Colon (tissue), 2 donors: ENCODE results near the gene DPH1.
"Not testable (repeated sequence)": the region's sequence is repeated elsewhere in the genome, so short reads cannot be mapped to it uniquely, and the experiment has no call there.

Source experiments
- FAIRE-seq: peaks from 2 replicates; lab custom pipeline; 2012; peaks lifted over from hg19 to GRCh38; lab: Jason Lieb, UNC
- donor health status: control.
- donor health status: control.

Gene DPH1

DNA sequence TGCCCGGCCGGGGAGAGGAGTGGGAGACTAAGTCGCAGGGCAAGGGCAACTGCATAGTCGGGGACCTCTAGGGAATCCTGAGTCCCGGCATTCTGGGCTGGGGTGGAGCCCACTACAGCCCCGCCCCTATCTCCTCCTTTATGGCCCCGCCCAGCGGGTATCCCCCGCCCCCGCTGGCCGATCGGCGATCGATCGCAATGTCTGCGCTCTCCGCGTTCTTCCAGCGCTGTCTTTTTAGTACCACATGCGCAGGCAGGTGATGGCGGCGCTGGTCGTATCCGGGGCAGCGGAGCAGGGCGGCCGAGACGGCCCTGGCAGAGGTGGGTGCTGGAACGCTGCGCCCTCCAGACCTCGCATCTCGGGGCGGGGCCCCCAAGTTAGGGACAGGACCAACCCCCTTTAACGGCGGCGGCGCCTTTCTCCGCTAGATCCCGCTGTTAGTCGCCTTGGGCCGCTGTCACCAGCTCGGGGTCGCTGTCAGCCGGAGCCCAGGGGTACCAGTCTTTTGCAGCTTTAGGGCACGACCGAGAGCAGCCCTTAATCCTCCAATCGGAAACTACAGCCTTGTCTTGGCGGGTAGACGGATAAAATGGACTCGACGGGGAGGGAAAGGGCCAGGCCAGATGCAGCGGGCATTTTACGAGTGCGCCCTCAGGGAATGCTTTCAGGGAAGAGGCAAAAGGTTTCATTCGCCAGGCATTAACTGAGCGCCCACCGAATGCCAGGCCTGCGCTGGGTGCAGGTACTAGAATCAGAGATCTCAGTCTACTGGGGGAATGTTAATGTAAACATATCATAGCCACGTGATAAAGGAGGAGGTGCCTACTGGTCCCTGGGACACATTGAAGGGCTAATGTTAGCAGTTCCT, at the start of gene DPH1:
Gene DPH1, plus strand, starts transcription at position 243 of the 868 bp plus-strand sequence. Its CDS starts 17 bp downstream, at position 260.
- FAIRE-seq: no peak

DNA sequence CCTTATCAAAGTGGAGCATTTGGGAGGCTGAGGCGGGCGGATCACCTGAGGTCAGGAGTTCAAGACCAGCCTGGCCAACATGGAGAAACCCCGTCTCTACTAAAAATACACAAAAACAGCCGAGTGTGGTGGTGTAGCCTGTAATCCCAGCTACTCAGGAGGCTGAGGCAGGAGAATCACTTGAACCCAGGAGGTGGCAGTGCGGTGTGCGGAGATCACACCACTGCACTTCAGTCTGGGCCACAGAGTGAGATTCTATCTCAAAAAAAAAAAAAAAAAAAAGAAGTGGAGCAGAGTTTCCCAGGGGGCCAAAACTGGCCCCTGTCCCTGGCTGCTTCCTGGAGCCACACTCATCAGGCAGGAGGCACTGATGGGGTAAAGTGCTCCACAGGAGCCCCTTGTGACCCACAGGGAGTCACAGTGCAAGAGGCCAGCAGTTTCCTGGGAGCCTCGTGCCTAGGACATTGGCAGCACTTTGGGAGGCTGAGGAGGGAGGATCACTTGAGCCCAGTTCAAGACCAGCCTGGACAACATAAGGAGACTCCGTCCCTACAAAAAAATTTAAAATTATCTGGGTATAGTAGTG, 49.2 kb upstream of the DPH1 start:
- FAIRE-seq: no peak

- FAIRE-seq: not testable (repeated sequence)
Observed at GRCh38 chr17:1982793-1983366, 47.1 kb upstream of the DPH1 start.

DNA sequence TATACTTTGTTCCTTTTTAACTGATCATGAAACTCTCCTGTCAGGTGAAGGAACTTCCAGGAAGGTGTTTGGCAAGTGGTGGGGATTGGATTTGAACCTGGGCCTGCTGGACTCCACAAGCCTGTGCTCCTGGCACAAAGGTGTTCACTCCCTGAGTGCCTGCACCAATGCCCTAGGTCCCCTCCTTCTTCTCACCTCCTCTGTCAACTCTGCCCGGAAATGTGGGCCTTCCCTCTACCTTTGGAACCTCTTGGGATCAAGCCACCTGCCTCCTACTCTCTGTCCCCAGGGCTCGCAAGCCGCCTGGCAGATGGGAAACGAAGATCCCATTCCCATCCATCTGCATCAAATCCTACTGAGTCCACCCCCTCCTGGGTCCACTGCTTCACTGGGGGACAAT, 44.9 kb upstream of the DPH1 start:
- no peak for FAIRE-seq

- no peak for FAIRE-seq
Observed at GRCh38 chr17:1985686-1986085, 44.3 kb upstream of the DPH1 start.

- no peak for FAIRE-seq
Observed at GRCh38 chr17:1986783-1987451, 43.0 kb upstream of the DPH1 start.

- no peak for FAIRE-seq
Observed at GRCh38 chr17:1989135-1989534, 40.8 kb upstream of the DPH1 start.

- no peak for FAIRE-seq
Observed at GRCh38 chr17:1992541-1992940, 37.4 kb upstream of the DPH1 start.

- no peak for FAIRE-seq
Observed at GRCh38 chr17:1994707-1995106, 35.2 kb upstream of the DPH1 start.

DNA sequence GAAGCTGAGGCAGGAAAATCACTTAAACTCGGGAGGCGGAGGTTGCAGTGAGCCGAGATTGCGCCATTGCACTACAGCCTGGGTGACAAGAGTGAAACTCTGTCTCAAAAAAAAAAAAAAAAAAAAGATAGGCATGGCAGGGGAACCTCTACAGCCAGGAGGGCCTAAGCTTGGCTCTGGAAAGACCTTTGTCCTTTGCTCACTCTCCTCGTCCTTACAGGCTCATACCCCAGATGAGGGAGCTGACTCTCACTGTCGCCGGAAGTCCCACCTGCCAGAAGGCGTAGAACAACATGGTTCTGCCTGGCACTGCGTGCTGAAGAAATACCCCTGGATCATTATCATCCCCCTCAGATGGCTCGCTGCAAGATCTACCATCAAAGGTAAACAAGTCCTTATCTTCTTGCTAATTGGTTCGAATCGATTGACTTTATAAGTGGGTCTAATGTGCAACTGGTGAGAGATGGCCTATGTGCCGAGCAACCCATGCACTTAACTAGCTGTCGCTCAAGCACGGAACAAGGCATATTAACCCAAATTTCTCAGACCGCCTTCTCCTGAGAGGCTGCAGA, 34.5 kb upstream of the DPH1 start:
- FAIRE-seq: no peak

DNA sequence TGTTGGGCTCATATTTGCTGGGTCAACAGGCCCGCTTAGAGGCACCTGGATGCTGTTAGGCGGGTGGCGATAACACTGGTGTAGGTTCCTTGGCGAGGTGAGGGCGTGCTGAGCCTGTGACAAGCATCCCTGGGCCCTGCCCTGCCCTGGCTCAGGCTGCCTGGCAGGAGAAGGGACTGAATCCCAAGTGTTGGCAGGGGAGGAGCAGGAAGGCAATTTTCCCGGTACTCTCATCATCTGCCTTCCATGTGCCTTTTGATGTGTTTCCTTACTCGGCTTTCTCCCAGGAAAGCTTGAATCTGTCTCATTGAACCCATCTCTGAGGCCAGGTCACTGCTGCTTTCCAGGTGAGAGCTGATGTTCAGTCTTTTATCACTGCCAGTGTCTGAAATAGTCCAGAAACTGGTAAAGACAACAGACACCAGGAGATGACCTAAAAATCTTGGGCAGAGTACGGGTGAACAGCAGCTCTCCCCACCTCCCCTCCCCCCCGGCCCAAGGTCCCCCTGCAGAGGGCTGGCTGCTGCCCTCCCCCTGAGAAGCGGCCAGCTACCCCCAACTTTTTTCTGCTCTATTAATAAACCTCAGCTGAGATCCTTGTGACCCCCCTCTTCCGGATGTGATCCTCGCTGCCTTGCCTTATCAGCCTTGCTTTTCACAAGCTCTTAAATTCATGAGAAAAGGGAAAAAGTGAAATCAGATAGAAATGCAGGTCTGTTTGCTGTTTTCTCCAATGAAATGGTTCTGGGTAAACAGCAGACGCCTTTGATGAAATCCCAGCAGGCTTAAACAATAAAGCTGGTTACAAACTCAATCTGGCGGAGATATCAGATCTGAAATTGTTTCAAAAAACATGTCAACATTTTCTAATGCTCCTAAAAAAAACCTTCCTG, 33.8 kb upstream of the DPH1 start:
- FAIRE-seq: no peak

GRCh38 chr17:1996800-1997288, 33.1 kb upstream of the DPH1 start:
- no peak for FAIRE-seq

DNA sequence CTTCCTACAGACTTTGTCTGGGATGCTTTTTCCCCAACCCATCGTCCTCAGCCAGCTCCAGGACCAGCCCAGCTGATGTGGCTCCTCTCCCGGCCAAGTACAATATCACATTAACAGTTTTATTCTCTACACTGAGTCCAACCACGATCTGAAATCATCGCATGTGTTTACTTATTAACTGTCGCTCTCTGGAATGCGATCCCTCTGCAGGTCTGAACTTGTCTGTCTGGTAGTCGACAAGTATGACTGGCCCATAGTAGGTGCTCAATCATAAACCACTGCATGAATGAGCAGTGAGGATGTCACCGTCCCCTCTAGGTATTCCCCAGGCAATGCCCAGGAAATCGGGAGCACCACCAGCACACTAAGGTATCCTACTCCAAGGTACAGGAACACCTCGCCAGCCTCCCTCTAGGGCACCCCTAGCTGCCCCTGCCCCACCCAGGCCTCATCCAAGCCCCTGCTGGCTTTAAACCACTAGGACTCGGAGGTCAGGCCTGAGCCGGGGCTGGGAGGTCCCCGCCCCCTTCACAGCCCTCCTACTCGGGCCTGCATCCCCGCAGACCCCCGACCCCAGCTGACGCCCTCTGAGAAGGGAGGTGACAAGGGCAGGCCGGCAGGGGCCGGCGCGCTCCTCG, 32.5 kb upstream of the DPH1 start:
- FAIRE-seq: no peak

GRCh38 chr17:1997927-1998742, 31.8 kb upstream of the DPH1 start:
- FAIRE-seq: no peak

DNA sequence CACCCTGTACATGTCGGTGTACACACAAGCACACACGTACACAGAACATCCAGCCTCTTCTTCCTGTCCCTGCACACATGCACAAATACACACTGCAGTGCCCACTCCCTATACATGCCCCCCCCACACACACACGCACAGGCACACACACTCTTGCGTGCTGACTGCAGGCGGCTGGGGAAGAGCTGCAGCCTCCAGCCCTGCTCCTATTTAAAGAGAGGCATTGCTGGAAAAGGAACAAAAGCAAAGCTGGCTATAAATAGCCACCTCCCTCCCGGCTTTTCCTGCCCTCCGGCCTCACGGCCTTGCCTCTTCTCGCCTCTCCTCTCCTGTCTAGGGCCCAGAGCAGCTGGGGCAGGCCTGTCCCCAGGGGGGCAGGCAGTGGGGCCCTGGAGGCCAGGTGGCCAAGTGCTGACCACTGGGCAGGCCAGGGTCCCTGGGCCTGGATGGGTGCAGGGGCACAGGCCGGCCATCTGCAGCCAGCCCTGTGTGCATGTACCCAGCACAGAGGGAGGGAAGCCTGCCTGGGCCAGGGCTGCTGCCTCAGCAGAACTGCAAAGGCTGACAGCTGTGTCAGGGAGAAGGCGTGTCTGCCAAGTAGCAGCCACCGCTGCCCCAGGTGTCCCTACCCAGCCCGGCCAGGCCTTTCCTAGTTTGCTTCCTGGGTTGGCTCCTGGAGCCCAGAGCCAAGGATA, 30.2 kb upstream of the DPH1 start:
- no peak for FAIRE-seq

GRCh38 chr17:2002767-2003329, 27.1 kb upstream of the DPH1 start:
- no peak for FAIRE-seq

DNA sequence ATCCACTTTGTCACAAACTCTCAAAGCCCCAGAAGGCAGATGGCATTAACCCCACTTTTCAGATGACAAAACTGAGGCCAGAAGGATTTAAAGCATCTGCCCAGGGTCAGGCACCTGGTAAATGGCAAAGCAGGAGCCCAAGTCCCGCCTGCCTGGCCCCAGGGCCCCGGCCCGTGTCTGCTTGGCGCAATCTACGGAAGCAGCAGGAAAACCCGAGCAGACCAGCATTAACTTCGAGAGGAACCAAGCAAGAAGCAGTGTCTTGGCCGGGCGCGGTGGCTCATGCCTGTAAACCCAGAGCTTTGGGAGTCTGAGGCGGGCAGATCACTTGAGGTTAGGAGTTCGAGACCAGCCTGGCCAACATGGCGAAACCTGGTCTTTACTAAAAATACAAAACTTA, 26.4 kb upstream of the DPH1 start:
- no peak for FAIRE-seq

- FAIRE-seq: no peak
Observed at GRCh38 chr17:2004435-2004952, 25.5 kb upstream of the DPH1 start.
